D721Med (cell line): ENCODE measurements around the gene MFNG.

Experiments used
- DNase-seq: peaks from one replicate; pipeline ENCODE4 v3.0.0; 2011; ENCODE audit warnings: low spot score; ENCODE audit not compliant: insufficient read length
- FAIRE-seq: peaks from 2 replicates; lab custom pipeline; 2011; peaks lifted over from hg19 to GRCh38; lab: Jason Lieb, UNC
- CTCF ChIP-seq: IDR thresholded peaks from 2 replicates; pipeline ENCODE4 v1.5.1; 2012; ENCODE audit warnings: mild to moderate bottlenecking, control low read depth; ENCODE audit not compliant: insufficient read depth; ENCODE audit errors: missing control alignments

The MFNG gene

DNA sequence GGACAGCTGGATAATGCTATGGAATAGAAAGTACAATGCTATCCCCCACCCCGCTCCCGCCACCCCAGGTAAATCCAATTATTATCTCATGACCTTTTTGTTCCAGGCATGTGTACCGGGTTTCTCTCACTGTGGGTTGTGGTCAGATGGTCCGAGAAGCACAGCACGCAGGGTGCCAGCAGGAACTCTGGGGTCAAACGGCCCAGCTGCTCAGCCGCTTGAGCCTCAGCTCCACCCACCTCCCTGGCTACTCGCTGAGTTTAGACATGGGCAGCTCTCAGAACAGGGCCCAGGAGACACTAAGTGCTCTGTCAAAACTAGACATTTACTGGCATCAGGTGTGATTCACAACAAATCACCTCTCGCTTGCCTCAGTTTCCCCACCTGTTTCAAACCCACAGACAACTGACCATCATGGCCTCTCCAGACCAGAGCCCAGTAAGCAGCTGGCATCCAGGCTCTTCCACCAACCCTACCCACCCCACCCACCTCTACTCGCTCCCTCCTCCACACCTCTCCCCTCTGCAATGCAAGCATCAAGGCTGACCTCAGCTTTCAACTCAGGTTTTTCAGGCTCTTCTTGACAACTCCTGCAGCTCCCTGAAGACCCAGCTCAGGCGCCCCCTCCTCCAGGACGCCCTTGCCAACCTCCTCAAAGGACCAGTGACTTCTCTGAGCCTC is 13.0 kb upstream of the MFNG start:
- no peak for FAIRE-seq
- DNase-seq: no peak
- TF ChIP-seq CTCF: no peak

DNA sequence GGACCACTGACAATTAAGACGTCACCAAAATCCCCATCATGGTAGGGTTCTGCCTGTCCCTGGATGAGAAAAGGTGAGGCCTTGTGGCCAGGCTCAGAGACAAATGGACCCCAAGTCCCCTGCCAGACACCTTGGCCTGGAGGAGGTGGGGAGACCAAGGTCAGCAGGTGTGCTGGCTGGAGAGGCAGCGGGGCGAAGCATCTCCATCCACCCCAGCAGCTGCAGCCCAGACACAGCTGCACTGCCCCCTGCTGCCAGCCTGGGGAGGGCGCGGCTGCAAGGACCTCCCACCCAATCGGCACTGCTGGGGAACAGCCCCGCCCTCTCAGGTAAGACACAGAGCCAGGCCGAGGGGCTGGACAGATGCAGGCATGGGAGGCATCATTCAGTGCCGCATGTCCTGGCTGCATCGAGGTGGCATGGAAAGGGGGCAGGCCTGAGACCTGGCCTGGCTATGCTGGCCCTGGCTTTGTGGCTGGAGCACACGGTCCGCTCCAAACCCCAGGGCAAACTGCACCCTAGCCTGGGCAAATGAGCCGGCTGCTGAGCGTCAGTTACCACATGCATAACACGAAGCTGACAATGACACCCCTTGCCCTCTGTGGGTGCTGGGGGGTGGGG is 12.2 kb upstream of the MFNG start:
- TF ChIP-seq CTCF: peak; percentile 28
- peak; percentile 51 for DNase-seq
- no peak for FAIRE-seq

DNA sequence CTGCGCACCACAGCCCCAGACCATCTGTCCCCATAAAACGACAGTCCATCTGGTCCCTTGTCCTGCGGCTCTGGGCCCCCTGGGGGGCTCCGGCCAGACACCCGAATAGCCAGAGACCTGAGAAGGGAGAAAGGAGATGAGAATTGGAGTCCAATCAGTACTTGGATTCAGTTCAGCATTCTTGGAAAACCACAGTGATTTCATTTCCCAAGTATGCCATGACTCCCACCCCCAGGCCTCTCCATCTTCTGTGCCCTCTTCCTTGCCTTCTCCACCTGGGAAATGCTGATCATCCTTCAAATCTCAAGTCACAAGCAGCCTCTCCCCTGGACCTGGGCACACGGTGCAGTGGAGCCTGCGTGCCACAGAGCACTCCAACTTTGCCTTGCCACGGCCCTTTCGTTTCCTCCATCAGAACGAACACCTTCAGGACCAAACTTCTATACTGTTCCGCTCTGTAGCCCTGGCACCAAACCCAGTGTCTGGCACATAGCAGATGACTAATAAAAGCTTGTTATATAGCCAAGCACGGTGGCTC is 10.9 kb upstream of the MFNG start:
- FAIRE-seq: no peak
- DNase-seq: no peak
- no peak for TF ChIP-seq CTCF

DNA sequence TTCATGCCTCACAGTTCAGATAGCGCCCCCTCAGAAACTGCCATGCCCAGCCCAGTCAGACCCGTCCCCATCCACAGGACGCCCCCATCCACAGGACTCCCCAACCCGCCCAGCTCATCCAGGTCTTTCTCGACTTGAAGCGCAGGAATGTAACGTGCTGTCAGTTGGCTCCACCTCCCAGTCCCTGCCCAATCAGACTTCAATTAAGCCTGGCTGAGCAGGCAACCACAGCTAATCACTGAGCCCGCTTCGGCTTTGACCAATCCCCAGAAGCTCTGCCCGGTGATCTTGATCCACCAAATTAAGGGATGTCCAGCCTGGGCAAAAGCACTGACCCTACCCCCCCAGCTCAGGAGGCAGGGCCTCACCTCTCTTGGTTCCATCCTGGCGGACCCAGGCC is 10.5 kb upstream of the MFNG start:
- FAIRE-seq (no peak), DNase-seq (no peak)
- no peak for TF ChIP-seq CTCF

DNA sequence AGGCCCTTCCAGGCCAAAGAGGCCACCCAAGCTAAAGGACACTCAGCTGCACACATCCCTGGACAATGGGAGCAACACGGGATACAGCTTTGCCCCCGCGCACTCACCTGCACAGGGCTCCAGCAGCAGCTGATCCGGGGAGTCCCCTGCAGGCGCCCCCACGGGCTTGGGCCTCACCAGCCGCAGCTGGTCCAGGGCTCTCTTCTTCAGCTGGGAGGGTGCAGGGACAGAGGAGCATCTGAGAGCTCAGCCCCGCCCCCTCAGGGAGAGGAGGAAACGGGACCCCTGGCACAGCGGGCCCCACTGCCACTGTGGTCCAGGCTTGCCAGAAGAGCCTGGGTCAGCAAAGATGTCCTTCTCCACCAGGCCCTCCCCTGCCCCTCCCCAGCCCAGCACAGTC is 7.8 kb upstream of the MFNG start:
- no peak for FAIRE-seq
- no peak for DNase-seq
- no peak for TF ChIP-seq CTCF

- TF ChIP-seq CTCF: peak; percentile 31
- FAIRE-seq: no peak
- DNase-seq: no peak
Measured at GRCh38 chr22:37492428-37493344, 6.5 kb upstream of the MFNG start.
